SK-N-MC (cell line): ENCODE data around the gene PPIF.
"Not testable (repeated sequence)": the region's sequence is repeated elsewhere in the genome, so short reads cannot be mapped to it uniquely, and the experiment has no call there.

Experiments used
- DNase-seq: peaks from one replicate; pipeline ENCODE4 v3.0.0-alpha.2; 2011; ENCODE audit warnings: low read depth, low spot score
- H3K27ac ChIP-seq: fragments of 200-600 bp; sonication (generic); 2 replicates; pipeline ENCODE4 v1.5.1; 2016; ENCODE audit warnings: mixed run types
- H3K36me3 ChIP-seq: fragments of 200-600 bp; sonication (generic); 2 replicates; pipeline ENCODE4 v1.6.1; 2017; ENCODE audit warnings: antibody characterized with exemption, low read length, mixed read lengths; ENCODE audit not compliant: insufficient read depth
- H3K4me3 ChIP-seq: fragments of 200-600 bp; sonication (generic); 2 replicates; pipeline ENCODE4 v1.5.1; 2016
- H3K9ac ChIP-seq: fragments of 200-600 bp; sonication (generic); 2 replicates; pipeline ENCODE4 v1.8.0; 2017; ENCODE audit warnings: mixed run types, mixed read lengths; ENCODE audit not compliant: insufficient read length
- H3K9me3 ChIP-seq: fragments of 200-600 bp; sonication (generic); 2 replicates; pipeline ENCODE4 v1.6.1; 2017; ENCODE audit warnings: low read depth, mild to moderate bottlenecking, antibody characterized with exemption, low read length, moderate library complexity, mixed read lengths
- EZH2 ChIP-seq: fragments of 200-600 bp; sonication (generic); IDR thresholded peaks from one replicate; pipeline ENCODE4 v1.6.1; 2017; ENCODE audit warnings: antibody characterized with exemption
- FOXP2 ChIP-seq: optimal IDR thresholded peaks from 2 replicates; pipeline ENCODE3; 2011; ENCODE audit warnings: mild to moderate bottlenecking, moderate library complexity; ENCODE audit not compliant: insufficient read depth; ENCODE audit errors: extremely low read length, control extremely low read depth
- POLR2AphosphoS5 ChIP-seq: IDR thresholded peaks from 2 replicates; pipeline ENCODE4 v1.6.1; 2012; ENCODE audit warnings: mild to moderate bottlenecking, low read depth, low read length, borderline replicate concordance

The PPIF gene

DNA sequence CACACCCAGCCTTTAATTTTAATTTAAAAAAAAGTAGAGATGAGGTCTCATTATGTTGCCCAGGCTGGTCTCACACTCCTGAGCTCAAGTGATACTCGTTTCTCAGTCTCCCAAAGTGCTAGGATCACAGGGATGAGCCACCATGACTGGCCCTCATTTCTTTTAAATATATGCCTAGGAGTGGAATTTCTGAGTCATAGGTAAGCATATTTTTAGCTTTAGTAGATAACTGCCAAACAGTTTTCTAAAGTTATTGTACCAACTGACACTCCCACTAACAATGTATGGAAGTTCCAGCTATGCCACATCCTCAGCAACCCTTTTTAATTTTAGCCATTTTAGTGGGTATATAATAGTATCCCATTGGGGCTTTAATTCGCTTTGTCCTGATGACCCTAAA lies 13.8 kb upstream of the PPIF start:
- TF ChIP-seq POLR2AphosphoS5 (no peak), FOXP2 (no peak), EZH2 (no peak)
- Histone ChIP-seq H3K9me3 (no peaks in the 10 kb centered on the region), H3K36me3 (no peaks in the 10 kb centered on the region), H3K9ac (no peak overlapping the region), H3K27ac (no peak overlapping the region), H3K4me3 (no peak overlapping the region)
- no peak for DNase-seq

DNA sequence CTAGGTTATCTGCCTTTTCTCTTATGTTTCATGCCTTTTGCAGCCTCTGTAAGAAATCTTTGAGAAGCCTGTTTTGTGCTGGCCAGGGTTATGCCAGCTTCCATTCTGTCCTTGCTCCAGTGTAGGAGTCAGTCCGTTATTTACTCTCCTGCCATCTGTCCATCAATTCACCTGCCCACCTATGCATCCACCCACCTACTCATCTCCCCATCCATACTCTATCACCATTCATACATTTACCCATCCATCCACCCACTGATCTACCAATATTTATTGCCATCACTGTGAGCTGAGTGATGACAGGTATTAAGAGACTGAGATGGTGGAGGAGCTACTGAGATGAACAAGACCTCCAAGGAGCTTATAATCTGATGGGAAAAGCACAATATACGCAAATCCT lies 12.7 kb upstream of the PPIF start:
- H3K9ac ChIP-seq, result no peak overlapping the region
- H3K27ac ChIP-seq, result no peak overlapping the region
- no peak for DNase-seq

GRCh38 chr10:79335094-79335469 lies 12.2 kb upstream of the PPIF start:
- no peak for TF ChIP-seq FOXP2
- no peak overlapping the region for H3K9ac ChIP-seq
- no peak overlapping the region for H3K27ac ChIP-seq
- H3K9me3 ChIP-seq, result no peaks in the 10 kb centered on the region
- no peaks in the 10 kb centered on the region for H3K36me3 ChIP-seq
- no peak for DNase-seq
- no peak overlapping the region for H3K4me3 ChIP-seq

More for the DNA sequence above, 12.7 kb upstream of the PPIF start:
- no peak overlapping the region for H3K4me3 ChIP-seq
- no peak for TF ChIP-seq POLR2AphosphoS5
- no peak for TF ChIP-seq EZH2
- no peak for TF ChIP-seq FOXP2
- no peaks in the 10 kb centered on the region for H3K9me3 ChIP-seq
- no peaks in the 10 kb centered on the region for H3K36me3 ChIP-seq

DNA sequence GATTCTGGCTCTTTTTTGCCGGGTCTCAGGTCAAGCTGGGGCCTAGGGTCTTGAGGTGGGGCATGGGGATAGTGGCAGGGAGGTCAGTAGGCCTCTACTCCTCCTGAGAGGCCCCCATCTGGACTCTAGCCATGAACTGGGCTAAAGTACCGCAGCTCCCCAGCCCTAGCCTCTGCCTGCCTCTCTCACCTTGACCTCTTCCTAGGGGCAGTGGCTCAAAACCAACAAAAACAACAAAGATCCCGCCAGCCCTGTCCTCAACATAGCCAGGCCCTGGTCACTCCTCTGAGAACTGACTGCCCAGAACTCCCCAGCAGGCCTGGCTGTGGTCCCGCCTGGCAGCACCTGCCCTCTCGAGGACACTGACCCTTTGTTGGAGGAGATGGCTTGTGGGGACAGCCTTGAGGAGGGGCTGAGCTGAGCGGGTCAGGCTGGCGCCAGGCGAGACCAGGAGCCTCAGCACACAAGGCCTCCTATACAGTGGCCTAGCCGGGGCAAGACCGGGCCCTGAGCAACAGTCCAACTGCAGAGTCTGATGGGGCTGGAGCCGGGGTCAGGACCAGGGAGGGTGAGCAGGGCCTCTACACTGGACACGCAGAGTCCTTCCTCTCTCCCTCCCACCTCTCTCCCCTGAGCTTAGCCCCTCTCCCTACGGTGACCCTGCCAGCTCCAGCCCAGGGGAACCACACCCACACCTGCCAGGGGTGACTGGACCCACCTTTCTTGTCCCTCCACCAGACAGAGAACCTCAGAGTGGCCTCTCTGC lies 11.6 kb upstream of the PPIF start:
- H3K9ac ChIP-seq, result no peak overlapping the region
- H3K27ac ChIP-seq, result no peak overlapping the region
- no peak for TF ChIP-seq POLR2AphosphoS5
- no peak for TF ChIP-seq EZH2
- TF ChIP-seq FOXP2, result no peak
- no peak for DNase-seq
- H3K36me3 ChIP-seq, result no peaks in the 10 kb centered on the region
- H3K9me3 ChIP-seq, result no peaks in the 10 kb centered on the region
- H3K4me3 ChIP-seq, result no peak overlapping the region

DNA sequence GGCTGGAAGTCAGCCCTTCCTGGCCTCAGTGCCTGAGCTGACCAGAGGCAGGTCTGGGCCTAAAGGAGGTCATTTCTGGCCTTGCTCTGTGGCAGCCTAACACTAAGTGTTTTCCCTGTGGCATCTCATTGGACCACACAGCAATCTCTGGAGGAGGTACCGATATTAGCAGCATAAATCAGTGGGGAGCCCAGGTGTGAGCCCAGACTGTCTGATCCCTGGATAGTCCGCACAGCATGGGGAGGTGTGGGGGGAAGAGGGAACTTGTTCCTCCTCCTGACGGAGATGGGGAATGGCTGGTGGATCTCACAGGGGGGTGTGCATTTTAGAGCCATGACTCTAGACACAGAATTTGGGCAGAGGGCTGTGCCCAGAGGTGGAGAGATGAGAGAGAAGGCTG lies 11.0 kb upstream of the PPIF start:
- Histone ChIP-seq H3K4me3 (no peak overlapping the region), H3K9me3 (no peaks in the 10 kb centered on the region), H3K36me3 (no peaks in the 10 kb centered on the region), H3K9ac (no peak overlapping the region), H3K27ac (no peak overlapping the region)
- DNase-seq, result no peak
- TF ChIP-seq POLR2AphosphoS5 (no peak), EZH2 (no peak), FOXP2 (no peak)

DNA sequence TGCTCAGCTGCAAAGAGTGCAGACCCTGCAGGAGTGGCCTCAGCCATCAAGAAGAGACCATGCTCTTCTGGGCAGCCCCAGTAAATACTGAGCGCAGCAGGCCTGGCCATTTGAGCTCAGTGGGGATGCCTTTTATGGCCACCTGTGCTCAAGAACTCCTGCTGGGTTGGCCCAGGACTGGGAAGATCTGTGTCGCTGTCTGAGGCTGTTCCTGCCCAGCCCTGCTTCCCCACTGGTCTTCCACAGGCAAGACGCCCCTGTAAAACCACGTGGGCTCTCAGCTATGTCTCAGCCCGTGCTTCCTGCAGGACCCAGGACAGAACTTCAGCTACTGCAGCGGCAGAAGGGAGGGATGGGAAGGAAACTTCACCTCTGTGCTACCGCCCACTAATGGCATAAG lies 10.5 kb upstream of the PPIF start:
- DNase-seq, result no peak

GRCh38 chr10:79337783-79338469 lies 9.3 kb upstream of the PPIF start:
- H3K9ac ChIP-seq, DNase-seq, H3K9me3 ChIP-seq, H3K4me3 ChIP-seq, H3K36me3 ChIP-seq, H3K27ac ChIP-seq: not testable (repeated sequence)

More for the DNA sequence above, 10.5 kb upstream of the PPIF start:
- H3K27ac ChIP-seq, result no peak overlapping the region
- H3K9me3 ChIP-seq, result no peaks in the 10 kb centered on the region
- no peak overlapping the region for H3K9ac ChIP-seq
- no peaks in the 10 kb centered on the region for H3K36me3 ChIP-seq
- TF ChIP-seq EZH2 (no peak), POLR2AphosphoS5 (no peak), FOXP2 (no peak)
- H3K4me3 ChIP-seq, result no peak overlapping the region

DNA sequence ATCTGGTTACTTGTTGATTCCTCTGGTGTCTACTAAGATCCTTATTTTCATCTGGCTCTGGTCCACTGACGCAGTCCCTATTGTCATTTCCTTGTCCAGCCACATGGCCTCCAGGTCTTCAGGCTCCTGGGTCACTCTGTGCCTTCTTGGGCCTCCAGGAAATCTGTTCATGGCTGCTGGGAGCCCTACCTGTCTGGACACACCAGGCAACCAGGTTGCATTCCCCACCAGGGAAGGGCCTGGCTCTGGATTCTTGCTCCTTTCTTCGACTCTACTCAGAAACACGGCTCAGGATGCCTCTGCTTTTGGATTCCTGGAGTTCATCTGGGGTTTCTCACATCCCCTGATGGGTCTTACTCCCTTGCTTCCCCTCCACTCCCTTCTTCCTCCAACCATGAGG lies 8.0 kb upstream of the PPIF start:
- DNase-seq, result no peak
- no peak overlapping the region for H3K4me3 ChIP-seq
- no peak overlapping the region for H3K27ac ChIP-seq
- H3K36me3 ChIP-seq, result no peaks in the 10 kb centered on the region
- TF ChIP-seq POLR2AphosphoS5 (no peak), EZH2 (no peak), FOXP2 (no peak)
- no peaks in the 10 kb centered on the region for H3K9me3 ChIP-seq
- H3K9ac ChIP-seq, result no peak overlapping the region

GRCh38 chr10:79340646-79341244 lies 6.5 kb upstream of the PPIF start:
- H3K27ac ChIP-seq, result no peak overlapping the region
- no peak for TF ChIP-seq POLR2AphosphoS5

More at GRCh38 chr10:79340646-79341244, 6.5 kb upstream of the PPIF start:
- DNase-seq, result no peak
- Histone ChIP-seq H3K36me3 (no peaks in the 10 kb centered on the region), H3K9me3 (no peaks in the 10 kb centered on the region), H3K4me3 (no peak overlapping the region), H3K9ac (no peak overlapping the region)
